Fibroblast of lung (primary cell): ENCODE results near the gene SYNPR. TPM values are rescaled to one million over a fixed set of nuclear protein-coding genes. Genes with fewer than 3 reads are reported as not detected.
A peak's percentile ranks its signal among the peaks of the same experiment; 100 is the strongest.

ENCODE experiments used
- DNase-seq, 2 donors: peaks; one replicate each; pipeline versions ENCODE4 v3.0.0 to v3.0.0-alpha.2; 2010; ENCODE audit warnings: low read depth in 2 of 2
- H2AFZ ChIP-seq: 2 replicates; pipeline ENCODE4 v1.5.1; 2012; ENCODE audit warnings: low read length, control low read depth, inconsistent platforms
- H3K27ac ChIP-seq: 2 replicates; pipeline ENCODE4 v1.5.1; 2011; ENCODE audit warnings: low read length, control low read depth; ENCODE audit not compliant: insufficient read depth
- H3K27me3 ChIP-seq: 2 replicates; pipeline ENCODE4 v1.5.1; 2011; ENCODE audit warnings: mild to moderate bottlenecking, low read length; ENCODE audit not compliant: control insufficient read depth, insufficient read depth
- H3K36me3 ChIP-seq: 2 replicates; pipeline ENCODE4 v1.5.1; 2011; ENCODE audit warnings: low read length; ENCODE audit not compliant: control insufficient read depth, insufficient read depth
- H3K4me1 ChIP-seq: 2 replicates; pipeline ENCODE4 v1.5.1; 2011; ENCODE audit warnings: low read length; ENCODE audit not compliant: control insufficient read depth, insufficient read depth; ENCODE audit errors: extremely low read depth
- H3K4me2 ChIP-seq: 2 replicates; pipeline ENCODE4 v1.5.1; 2011; ENCODE audit warnings: low read length, control low read depth; ENCODE audit not compliant: insufficient read depth; ENCODE audit errors: extremely low read depth
- H3K4me3 ChIP-seq, 4 experiments: fragments of 200-600 bp in 1 of 4; sonication (generic) in 1 of 4; replicated peaks in 1 of 4; 2 replicates each; pipeline ENCODE4 v1.5.1; 2011 to 2016; ENCODE audit warnings: low read length in 4 of 4, low read depth in 3 of 4, mild to moderate bottlenecking in 3 of 4, control low read depth in 2 of 4, inconsistent platforms in 1 of 4, mixed read lengths in 1 of 4; ENCODE audit not compliant: insufficient read depth in 1 of 4; ENCODE audit errors: control extremely low read depth in 1 of 4
- H3K79me2 ChIP-seq: 2 replicates; pipeline ENCODE4 v1.5.1; 2012; ENCODE audit warnings: mild to moderate bottlenecking, low read length, inconsistent platforms; ENCODE audit not compliant: control insufficient read depth, insufficient read depth
- H3K9ac ChIP-seq: 2 replicates; pipeline ENCODE4 v1.5.1; 2011; ENCODE audit warnings: mild to moderate bottlenecking, low read length, control low read depth; ENCODE audit not compliant: insufficient read depth
- H3K9me3 ChIP-seq: 2 replicates; pipeline ENCODE4 v1.5.1; 2012; ENCODE audit warnings: low read depth, low read length; ENCODE audit not compliant: control insufficient read depth, insufficient read depth
- H4K20me1 ChIP-seq: 2 replicates; pipeline ENCODE4 v1.5.1; 2011; ENCODE audit warnings: low read length; ENCODE audit not compliant: control insufficient read depth, insufficient read depth; ENCODE audit errors: extremely low read depth
- EZH2 ChIP-seq: IDR thresholded peaks from 2 replicates; pipeline ENCODE4 v1.5.1; 2012; ENCODE audit warnings: low read length, control low read depth, mild to moderate bottlenecking; ENCODE audit errors: missing control alignments
- polyA plus RNA-seq, 2 donors: library from polyadenylated mRNA; depleted of rRNA in 1 of 2; stranded (reverse) in 1 of 2; unstranded in 1 of 2; fragments of >200 nt; gene quantifications; 2 replicates each; pipeline ENCODE4 v1.2.1, GENCODE V29; 2011 to 2012; ENCODE audit warnings: missing spikeins in 1 of 2
- total RNA-seq: library from RNA; depleted of rRNA; stranded (reverse); fragments of >200 nt; gene quantifications from 2 replicates; pipeline ENCODE4 v1.2.1, GENCODE V29; 2014
- TF ChIP-seq, protein P1 (sequence below), 2 donors: IDR thresholded peaks in 1 of 2; conservative IDR thresholded peaks in 1 of 2; 1 replicate in 1 of 2; 2 replicates in 1 of 2; pipeline ENCODE4 v1.5.1; 2011 to 2012; ENCODE audit warnings: low read length in 2 of 2, control low read depth in 1 of 2, inconsistent platforms in 1 of 2, low read depth in 1 of 2, mild to moderate bottlenecking in 1 of 2

The SYNPR gene
- total and polyA plus RNA-seq, 2 donors (not counting 1 experiment from before 2014, with no cell fraction given) = not detected

DNA sequence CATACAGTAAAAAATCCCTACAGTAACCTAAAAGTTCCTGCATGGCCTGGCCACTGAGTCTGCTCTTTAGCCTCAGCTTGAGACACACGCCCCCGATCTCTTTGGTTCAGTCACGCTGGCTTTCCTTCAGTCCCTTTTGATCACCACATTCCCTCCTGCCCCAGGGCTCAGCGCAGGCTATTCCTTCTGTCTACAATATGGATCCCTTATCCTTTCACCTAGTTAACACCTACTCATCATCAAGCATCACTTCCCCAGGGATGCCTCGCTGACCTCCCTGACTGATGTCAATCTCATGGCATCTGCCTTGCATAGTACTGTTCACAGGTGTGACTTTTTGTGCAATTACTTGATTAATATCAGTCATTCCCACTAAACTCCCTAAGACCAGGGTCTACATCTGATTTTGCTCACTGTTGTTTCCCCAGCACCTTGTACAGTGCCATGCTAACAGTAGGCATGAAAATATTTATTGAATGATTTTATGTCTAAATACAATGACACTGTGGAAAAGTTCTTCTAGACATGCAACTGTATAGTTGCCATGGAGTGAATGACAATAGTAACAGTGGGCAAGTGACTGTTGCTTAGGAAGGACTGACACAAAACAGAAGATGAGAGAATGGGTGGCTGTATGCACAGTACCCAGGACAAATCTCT, 374.1 kb downstream of the SYNPR start, which contains the start of gene SNTN:
Gene SNTN (plus strand): TSS at position 610 of the 660 bp plus-strand sequence. CDS start 13 bp downstream, at position 623.
- Histone ChIP-seq H3K27me3 (no peaks in the 10 kb centered on the region), H3K79me2 (no peaks in the 10 kb centered on the region), H3K4me2 (no peak within 1 kb of the TSS), H3K9ac (no peak within 1 kb of the TSS), H3K4me3 (no peak within 1 kb of the TSS), H3K4me1 (peaks cover 2% of the 10 kb centered on the region), H3K36me3 (no peaks in the 10 kb centered on the region), H3K27ac (no peak within 1 kb of the TSS), H4K20me1 (no peaks in the 10 kb centered on the region), H3K9me3 (no peaks in the 10 kb centered on the region), H2AFZ (no peak within 1 kb of the TSS)
- no peak for DNase-seq
- TF ChIP-seq EZH2 = no peak
- TF ChIP-seq, protein P1, sequence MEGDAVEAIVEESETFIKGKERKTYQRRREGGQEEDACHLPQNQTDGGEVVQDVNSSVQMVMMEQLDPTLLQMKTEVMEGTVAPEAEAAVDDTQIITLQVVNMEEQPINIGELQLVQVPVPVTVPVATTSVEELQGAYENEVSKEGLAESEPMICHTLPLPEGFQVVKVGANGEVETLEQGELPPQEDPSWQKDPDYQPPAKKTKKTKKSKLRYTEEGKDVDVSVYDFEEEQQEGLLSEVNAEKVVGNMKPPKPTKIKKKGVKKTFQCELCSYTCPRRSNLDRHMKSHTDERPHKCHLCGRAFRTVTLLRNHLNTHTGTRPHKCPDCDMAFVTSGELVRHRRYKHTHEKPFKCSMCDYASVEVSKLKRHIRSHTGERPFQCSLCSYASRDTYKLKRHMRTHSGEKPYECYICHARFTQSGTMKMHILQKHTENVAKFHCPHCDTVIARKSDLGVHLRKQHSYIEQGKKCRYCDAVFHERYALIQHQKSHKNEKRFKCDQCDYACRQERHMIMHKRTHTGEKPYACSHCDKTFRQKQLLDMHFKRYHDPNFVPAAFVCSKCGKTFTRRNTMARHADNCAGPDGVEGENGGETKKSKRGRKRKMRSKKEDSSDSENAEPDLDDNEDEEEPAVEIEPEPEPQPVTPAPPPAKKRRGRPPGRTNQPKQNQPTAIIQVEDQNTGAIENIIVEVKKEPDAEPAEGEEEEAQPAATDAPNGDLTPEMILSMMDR (conservative IDR thresholded peaks at IDR 0.05 in 1 of 2, IDR thresholded peaks at IDR 0.05 in 1 of 2; ENCODE audit: low read depth in 1 of 2, low read length in 2 of 2) = no peak

DNA sequence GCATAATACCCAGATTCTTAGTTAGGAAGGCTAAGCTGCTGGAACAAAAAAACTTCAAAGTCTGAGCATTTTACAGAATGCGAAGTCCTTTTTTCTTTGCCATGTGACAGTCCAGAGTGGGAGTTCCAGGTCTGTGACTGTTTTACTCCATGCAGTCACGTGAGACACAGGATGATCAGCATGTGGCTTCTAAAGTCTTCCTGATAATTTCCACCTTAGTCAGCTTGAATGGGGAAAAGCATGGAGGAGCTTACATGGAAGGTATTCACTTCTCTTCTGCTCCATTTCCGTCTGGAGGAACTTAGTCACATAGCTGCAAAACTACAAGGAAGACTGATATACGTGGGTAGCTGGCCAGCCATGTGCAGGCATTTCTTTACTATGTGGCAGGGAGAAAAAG, 376.1 kb downstream of the SYNPR start:
- Histone ChIP-seq H3K36me3 (no peaks in the 10 kb centered on the region), H4K20me1 (no peaks in the 10 kb centered on the region), H3K4me1 (peaks cover 2% of the 10 kb centered on the region), H3K79me2 (no peaks in the 10 kb centered on the region), H3K27ac (no peak overlapping the region), H3K4me2 (no peak overlapping the region), H3K9ac (no peak overlapping the region), H3K27me3 (no peaks in the 10 kb centered on the region), H3K4me3 (no peak overlapping the region), H2AFZ (no peak overlapping the region), H3K9me3 (no peaks in the 10 kb centered on the region)
- TF ChIP-seq EZH2 = no peak
- TF ChIP-seq, protein P1 (conservative IDR thresholded peaks at IDR 0.05 in 1 of 2, IDR thresholded peaks at IDR 0.05 in 1 of 2; ENCODE audit: low read depth in 1 of 2, low read length in 2 of 2) = no peak
- DNase-seq = peak in 1 of 2 donors; percentile 82

DNA sequence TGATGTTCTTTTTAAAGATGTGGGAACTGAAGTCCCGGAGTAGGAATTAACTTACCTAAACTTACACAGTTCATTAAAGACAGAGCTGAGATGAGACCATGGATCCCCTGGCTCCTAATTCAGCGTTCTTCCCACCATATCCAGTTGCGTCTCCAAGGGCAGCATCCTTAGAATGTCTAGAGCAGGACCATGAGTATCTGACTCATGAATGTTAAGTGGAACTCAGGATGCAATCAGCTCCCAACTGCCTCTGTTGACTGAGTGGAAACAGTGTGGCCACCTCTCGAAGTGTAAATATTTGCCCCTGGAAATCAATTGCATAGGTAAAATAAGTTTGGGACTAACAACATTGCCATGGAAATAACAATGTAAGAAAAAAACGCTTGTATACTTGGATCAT, 376.8 kb downstream of the SYNPR start:
- H3K4me3 ChIP-seq = no peak overlapping the region
- DNase-seq = peak in 1 of 2 donors; percentile 72
- no peak overlapping the region for H2AFZ ChIP-seq
- no peaks in the 10 kb centered on the region for H3K79me2 ChIP-seq
- no peaks in the 10 kb centered on the region for H3K9me3 ChIP-seq
- H3K36me3 ChIP-seq = no peaks in the 10 kb centered on the region
- no peaks in the 10 kb centered on the region for H3K27me3 ChIP-seq
- no peak overlapping the region for H3K27ac ChIP-seq
- H3K4me2 ChIP-seq = no peak overlapping the region
- no peak overlapping the region for H3K9ac ChIP-seq
- no peaks in the 10 kb centered on the region for H4K20me1 ChIP-seq
- H3K4me1 ChIP-seq = peaks cover 2% of the 10 kb centered on the region
- TF ChIP-seq EZH2 = no peak
- TF ChIP-seq, protein P1 (conservative IDR thresholded peaks at IDR 0.05 in 1 of 2, IDR thresholded peaks at IDR 0.05 in 1 of 2; ENCODE audit: low read depth in 1 of 2, low read length in 2 of 2) = no peak
